Hepatocyte (in vitro differentiated cells): ENCODE measurements around the gene PLEK2.
"Not testable (repeated sequence)": the region's sequence is repeated elsewhere in the genome, so short reads cannot be mapped to it uniquely, and the experiment has no call there.

Source experiments
- CTCF ChIP-seq: fragments of 200-600 bp; sonication (generic); IDR thresholded peaks from 2 replicates; pipeline ENCODE4 v1.5.1; 2016; ENCODE audit warnings: antibody characterized with exemption, mild to moderate bottlenecking; ENCODE audit not compliant: poor library complexity
- EZH2 ChIP-seq: fragments of 200-600 bp; sonication (generic); IDR thresholded peaks from 2 replicates; pipeline ENCODE4 v1.6.1; 2016; ENCODE audit warnings: antibody characterized with exemption, mild to moderate bottlenecking, borderline replicate concordance

GRCh38 chr14:67408122-67408801 lies 3.7 kb downstream of the PLEK2 start:
- TF ChIP-seq CTCF, EZH2: not testable (repeated sequence)
